ENCODE data around the gene POU6F1. TPM values are rescaled to one million over a fixed set of nuclear protein-coding genes. Genes with fewer than 3 reads are reported as not detected.

Gene POU6F1
- total RNA-seq, 4 donors from 2014 or later, result 6.3 to 13.0 (median 10.5) TPM

GRCh38 chr12:51185171-51185717 is 32.6 kb downstream of the POU6F1 start:
- TF ChIP-seq CTCF (IDR thresholded peaks at IDR 0.05; ENCODE audit: low read depth), result no peak

- TF ChIP-seq CTCF (IDR thresholded peaks at IDR 0.05; ENCODE audit: low read depth), result no peak
Observed at GRCh38 chr12:51183816-51184215, 34.0 kb downstream of the POU6F1 start.

GRCh38 chr12:51183349-51183748 is 34.5 kb downstream of the POU6F1 start:
- no peak for TF ChIP-seq CTCF (IDR thresholded peaks at IDR 0.05; ENCODE audit: low read depth)

- no peak for TF ChIP-seq CTCF (IDR thresholded peaks at IDR 0.05; ENCODE audit: low read depth)
Observed at GRCh38 chr12:51181558-51181957, 36.3 kb downstream of the POU6F1 start.

GRCh38 chr12:51177897-51178296 is 40.0 kb downstream of the POU6F1 start:
- no peak for TF ChIP-seq CTCF (IDR thresholded peaks at IDR 0.05; ENCODE audit: low read depth)

- no peak for TF ChIP-seq CTCF (IDR thresholded peaks at IDR 0.05; ENCODE audit: low read depth)
Observed at GRCh38 chr12:51174501-51174900, 43.4 kb downstream of the POU6F1 start.

- TF ChIP-seq CTCF (IDR thresholded peaks at IDR 0.05; ENCODE audit: low read depth), result no peak
Observed at GRCh38 chr12:51172515-51173431, 45.1 kb downstream of the POU6F1 start, which contains the start of gene TFCP2. Gene TFCP2, minus strand, starts transcription at chr12:51173135. Its CDS starts 713 bp downstream, at chr12:51172422.
